Fibroblast of villous mesenchyme (primary cell): Measurements from ENCODE around the gene IFRD2. TPM values are rescaled to one million over a fixed set of nuclear protein-coding genes. Genes with fewer than 3 reads are reported as not detected.
A peak's percentile ranks its signal among the peaks of the same experiment; 100 is the strongest.

ENCODE experiments used
- DNase-seq: peaks from one replicate; pipeline ENCODE4 v3.0.0-alpha.2; 2010; ENCODE audit warnings: low read depth
- H3K4me3 ChIP-seq: 2 replicates; pipeline ENCODE4 v1.5.1; 2011; ENCODE audit warnings: low read depth, mild to moderate bottlenecking, low read length
- total RNA-seq: library from RNA; depleted of rRNA; stranded (reverse); fragments of >200 nt; gene quantifications from 2 replicates; pipeline ENCODE4 v1.2.3, GENCODE V29; 2012
- TF ChIP-seq, protein P1 (sequence below): IDR thresholded peaks from 2 replicates; pipeline ENCODE4 v1.5.1; 2012; ENCODE audit warnings: low read depth, mild to moderate bottlenecking, low read length; ENCODE audit not compliant: insufficient read depth

Gene IFRD2
- total RNA-seq, 1 donor: 82.0 TPM

DNA sequence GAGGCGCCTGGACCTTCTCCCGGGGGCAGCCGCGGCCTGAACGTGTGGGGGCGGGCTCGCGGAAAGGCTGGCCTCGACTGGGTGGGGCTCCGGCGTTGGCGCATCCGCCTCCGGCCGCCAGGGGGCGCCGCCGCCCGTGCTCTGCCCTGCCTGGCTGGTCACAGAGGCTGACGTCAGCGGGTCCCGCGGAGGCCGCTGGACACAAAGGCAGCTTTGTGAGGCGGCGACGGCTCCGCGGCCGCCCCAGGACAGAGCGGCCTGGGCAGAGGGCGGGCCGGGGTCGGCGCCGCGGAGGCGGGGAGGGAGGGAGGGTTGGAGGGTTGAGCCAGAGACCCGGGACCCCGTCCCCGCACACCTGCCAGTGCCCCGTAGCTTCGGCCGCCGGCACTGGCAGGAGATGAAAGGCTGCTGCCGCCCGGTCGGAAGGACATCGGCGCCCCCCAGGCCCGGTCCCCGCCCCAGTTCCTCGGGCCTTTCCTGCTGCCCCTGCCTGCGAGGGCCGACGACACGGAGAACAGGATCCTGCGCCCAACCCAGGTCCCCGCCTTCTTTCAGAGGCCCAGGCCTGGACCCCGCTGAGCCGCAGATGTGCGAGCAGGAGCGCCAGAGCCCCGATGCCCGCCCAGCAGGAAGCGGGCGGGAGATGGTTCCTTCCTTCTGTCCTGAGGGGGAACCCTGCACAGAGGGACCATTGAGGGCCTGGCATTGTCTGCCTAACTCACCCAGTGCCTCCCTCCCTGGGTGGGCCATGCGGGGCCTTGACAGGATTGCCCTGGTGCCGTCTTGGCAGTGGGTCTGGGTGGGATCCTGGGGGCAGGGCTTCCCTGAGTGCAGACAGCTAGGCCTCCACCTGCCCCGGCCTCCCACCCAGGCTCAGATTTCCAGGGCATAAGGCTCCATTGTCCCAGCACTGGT, 31.9 kb downstream of the IFRD2 start:
- peak; percentile 89 for DNase-seq

DNA sequence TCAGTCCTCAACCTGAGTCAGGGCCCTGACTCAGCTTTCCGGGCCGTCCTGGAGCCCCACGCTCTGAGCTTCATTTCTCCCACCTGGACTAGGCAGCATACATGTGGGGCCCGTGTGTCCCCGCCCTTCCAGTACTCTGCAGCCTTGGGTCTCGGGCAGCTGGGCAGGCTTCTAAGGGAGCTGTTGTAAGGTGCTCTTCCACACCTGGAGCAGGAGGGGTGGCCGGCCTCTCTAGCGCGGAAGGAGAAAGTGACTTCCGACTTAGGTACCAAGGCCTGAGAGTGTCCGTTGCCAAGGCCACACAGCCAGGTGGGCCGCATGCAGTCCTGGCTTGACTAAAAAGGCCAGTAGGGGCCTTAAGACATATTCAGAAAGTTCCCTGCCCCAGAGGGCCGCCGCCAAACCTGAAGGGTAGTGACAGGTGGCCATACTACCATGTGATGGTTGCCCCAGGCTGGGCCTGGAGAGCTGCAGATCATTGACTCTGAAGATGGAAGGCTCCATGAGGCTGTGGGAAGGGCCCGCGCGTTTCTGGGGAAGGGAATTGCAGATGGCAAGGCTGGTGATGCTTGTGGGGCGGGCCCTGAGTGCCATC, 32.7 kb downstream of the IFRD2 start:
- no peak for DNase-seq
- TF ChIP-seq, protein P1, sequence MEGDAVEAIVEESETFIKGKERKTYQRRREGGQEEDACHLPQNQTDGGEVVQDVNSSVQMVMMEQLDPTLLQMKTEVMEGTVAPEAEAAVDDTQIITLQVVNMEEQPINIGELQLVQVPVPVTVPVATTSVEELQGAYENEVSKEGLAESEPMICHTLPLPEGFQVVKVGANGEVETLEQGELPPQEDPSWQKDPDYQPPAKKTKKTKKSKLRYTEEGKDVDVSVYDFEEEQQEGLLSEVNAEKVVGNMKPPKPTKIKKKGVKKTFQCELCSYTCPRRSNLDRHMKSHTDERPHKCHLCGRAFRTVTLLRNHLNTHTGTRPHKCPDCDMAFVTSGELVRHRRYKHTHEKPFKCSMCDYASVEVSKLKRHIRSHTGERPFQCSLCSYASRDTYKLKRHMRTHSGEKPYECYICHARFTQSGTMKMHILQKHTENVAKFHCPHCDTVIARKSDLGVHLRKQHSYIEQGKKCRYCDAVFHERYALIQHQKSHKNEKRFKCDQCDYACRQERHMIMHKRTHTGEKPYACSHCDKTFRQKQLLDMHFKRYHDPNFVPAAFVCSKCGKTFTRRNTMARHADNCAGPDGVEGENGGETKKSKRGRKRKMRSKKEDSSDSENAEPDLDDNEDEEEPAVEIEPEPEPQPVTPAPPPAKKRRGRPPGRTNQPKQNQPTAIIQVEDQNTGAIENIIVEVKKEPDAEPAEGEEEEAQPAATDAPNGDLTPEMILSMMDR: no peak
- no peak overlapping the region for H3K4me3 ChIP-seq

More for the DNA sequence above, 31.9 kb downstream of the IFRD2 start:
- TF ChIP-seq, protein P1: peak; percentile 94
- H3K4me3 ChIP-seq: peak overlapping the region; percentile 60

DNA sequence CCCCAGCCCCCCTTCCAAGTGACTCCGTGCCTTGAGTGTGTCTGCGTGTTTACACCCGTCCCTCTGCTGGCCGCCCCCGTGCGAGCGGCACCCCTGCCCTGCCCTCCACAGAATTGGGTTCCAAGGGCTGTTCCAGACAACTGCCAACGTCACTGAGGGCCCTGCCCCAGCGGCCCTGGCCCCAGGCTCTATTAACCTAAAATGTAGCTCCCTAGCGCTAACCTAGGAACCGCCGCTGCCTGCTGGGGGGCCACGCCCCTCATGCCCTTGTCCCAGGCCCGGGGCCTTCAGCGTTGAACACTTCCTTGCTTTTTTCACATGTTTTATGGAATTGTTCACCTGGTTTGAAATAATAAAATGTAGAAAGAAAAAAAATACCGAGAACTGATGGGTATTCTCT, 33.2 kb downstream of the IFRD2 start:
- DNase-seq: no peak
- no peak overlapping the region for H3K4me3 ChIP-seq

DNA sequence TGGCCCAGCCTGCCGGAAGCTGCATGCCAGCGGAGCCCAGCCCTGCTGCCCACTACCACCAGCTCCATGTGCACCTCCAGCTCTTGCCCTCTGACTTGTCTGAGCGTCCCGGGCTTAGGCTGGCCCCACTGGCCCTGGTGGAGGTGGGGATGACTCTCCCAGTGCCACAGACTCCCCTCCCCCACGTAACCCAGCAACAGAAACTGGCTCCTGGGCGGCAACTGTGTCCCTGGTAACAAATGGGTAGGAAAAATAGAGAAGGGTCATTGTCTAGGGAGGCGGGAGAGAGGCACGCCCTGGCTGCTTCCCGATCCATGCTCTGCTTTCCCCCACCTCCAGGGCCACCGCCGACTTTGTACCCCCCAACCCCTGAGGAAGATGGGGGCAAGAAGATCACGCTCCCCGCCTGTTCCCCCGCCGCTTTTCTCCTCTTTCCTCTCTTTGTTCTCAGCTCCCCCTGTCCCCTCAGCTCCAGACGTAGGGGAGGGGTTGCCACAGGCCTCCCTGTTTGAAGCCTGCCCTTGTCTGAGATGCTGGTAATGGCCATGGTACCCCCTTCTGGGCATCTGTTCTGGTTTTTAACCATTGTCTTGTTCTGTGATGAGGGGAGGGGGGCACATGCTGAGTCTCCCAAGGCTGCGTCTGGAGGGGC, 34.1 kb downstream of the IFRD2 start:
- H3K4me3 ChIP-seq: no peak overlapping the region

More for the DNA sequence above, 33.2 kb downstream of the IFRD2 start:
- TF ChIP-seq, protein P1: no peak

DNA sequence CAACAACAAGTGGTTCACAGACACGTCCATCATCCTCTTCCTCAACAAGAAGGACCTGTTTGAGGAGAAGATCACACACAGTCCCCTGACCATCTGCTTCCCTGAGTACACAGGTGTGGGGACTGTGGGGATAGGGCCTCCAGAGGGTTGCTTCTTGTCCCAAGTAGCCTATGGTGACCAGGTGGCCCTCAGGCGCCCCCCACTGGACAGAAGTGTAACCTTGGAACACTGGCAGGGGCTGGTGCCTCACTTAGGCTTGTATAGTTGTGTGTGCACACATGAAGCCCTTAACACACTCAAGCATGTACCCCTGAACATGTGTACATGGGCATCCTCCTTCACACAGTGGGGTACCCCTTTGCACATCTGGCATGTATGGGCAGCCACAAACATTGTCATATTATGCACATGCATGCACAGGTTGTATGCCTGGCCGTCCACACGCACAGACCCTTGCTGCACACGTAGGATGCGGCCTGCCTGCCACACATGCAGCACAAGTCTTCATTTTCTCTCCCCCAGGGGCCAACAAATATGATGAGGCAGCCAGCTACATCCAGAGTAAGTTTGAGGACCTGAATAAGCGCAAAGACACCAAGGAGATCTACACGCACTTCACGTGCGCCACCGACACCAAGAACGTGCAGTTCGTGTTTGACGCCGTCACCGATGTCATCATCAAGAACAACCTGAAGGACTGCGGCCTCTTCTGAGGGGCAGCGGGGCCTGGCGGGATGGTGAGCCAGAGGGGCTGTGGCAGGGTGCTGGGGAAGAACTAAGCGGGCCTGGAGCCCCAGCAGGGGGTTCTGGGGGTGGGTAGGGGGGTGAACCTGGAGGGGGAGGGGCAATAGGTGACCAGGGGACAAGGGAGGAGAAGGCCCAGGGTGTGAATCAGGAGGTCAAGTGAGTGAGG, 35.0 kb downstream of the IFRD2 start:
- TF ChIP-seq, protein P1: peak; percentile 67
- H3K4me3 ChIP-seq: no peak overlapping the region
- peak; percentile 42 for DNase-seq

More for the DNA sequence above, 34.1 kb downstream of the IFRD2 start:
- TF ChIP-seq, protein P1: no peak
- no peak for DNase-seq

DNA sequence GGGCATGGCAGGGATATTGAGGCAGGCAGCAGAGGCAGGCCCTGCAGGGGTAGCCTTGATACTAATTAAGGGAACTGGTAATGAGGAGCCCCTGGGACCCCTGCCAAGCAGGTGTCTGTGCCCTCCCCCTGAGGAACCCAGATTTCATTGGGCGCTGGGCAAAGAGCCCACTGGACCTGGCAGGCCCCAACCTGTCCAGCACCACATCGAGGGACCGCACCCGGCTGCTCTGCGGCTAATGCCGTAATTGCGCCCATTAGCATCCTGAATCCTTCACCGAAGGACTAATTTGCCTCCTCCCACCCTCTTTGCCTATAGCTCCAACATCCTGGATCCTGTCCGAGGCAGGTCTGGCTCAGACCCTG, 37.0 kb downstream of the IFRD2 start:
- no peak for DNase-seq
- TF ChIP-seq, protein P1: no peak
- no peak overlapping the region for H3K4me3 ChIP-seq
